ENCODE data around the gene SREBF1.

SREBF1 gene

GRCh38 chr17:17766744-17767120 lies 70.1 kb downstream of the SREBF1 start:
- no peak for TF ChIP-seq CTCF (IDR thresholded peaks at IDR 0.05; ENCODE audit: low read depth, low read length)
- no peak overlapping the region for H3K4me3 ChIP-seq (replicated peaks in 1 of 2; ENCODE audit: low read depth in 2 of 2, low read length in 2 of 2)
- no peak for DNase-seq (ENCODE audit: low read depth in 2 of 2)

GRCh38 chr17:17766077-17766743 lies 70.6 kb downstream of the SREBF1 start:
- H3K4me3 ChIP-seq (replicated peaks in 1 of 2; ENCODE audit: low read depth in 2 of 2, low read length in 2 of 2), result no peak overlapping the region
- no peak for DNase-seq (ENCODE audit: low read depth in 2 of 2)
- TF ChIP-seq CTCF (IDR thresholded peaks at IDR 0.05; ENCODE audit: low read depth, low read length), result no peak

- DNase-seq (ENCODE audit: low read depth in 2 of 2), result no peak
- no peak for TF ChIP-seq CTCF (IDR thresholded peaks at IDR 0.05; ENCODE audit: low read depth, low read length)
- H3K4me3 ChIP-seq (replicated peaks in 1 of 2; ENCODE audit: low read depth in 2 of 2, low read length in 2 of 2), result no peak overlapping the region
Observed at GRCh38 chr17:17765359-17766076, 71.3 kb downstream of the SREBF1 start.

- no peak for DNase-seq (ENCODE audit: low read depth in 2 of 2)
- no peak overlapping the region for H3K4me3 ChIP-seq (replicated peaks in 1 of 2; ENCODE audit: low read depth in 2 of 2, low read length in 2 of 2)
- no peak for TF ChIP-seq CTCF (IDR thresholded peaks at IDR 0.05; ENCODE audit: low read depth, low read length)
Observed at GRCh38 chr17:17763734-17764133, 73.1 kb downstream of the SREBF1 start.

GRCh38 chr17:17763136-17763535 lies 73.7 kb downstream of the SREBF1 start:
- DNase-seq (ENCODE audit: low read depth in 2 of 2), result no peak
- no peak overlapping the region for H3K4me3 ChIP-seq (replicated peaks in 1 of 2; ENCODE audit: low read depth in 2 of 2, low read length in 2 of 2)
- TF ChIP-seq CTCF (IDR thresholded peaks at IDR 0.05; ENCODE audit: low read depth, low read length), result no peak

- TF ChIP-seq CTCF (IDR thresholded peaks at IDR 0.05; ENCODE audit: low read depth, low read length), result no peak
- no peak overlapping the region for H3K4me3 ChIP-seq (replicated peaks in 1 of 2; ENCODE audit: low read depth in 2 of 2, low read length in 2 of 2)
- DNase-seq (ENCODE audit: low read depth in 2 of 2), result no peak
Observed at GRCh38 chr17:17762744-17763105, 74.1 kb downstream of the SREBF1 start.
